Neural cell (in vitro differentiated cells): ENCODE measurements around the gene CORO2A.

Source experiments
- CTCF ChIP-seq: fragments of 450-650 bp; IDR thresholded peaks from 2 replicates; pipeline ENCODE4 v1.5.1; 2014; ENCODE audit warnings: antibody characterized with exemption, mild to moderate bottlenecking, moderate library complexity; ENCODE audit not compliant: poor library complexity, severe bottlenecking
- EZH2 ChIP-seq: fragments of 200-600, 300-800 bp; shearing (Covaris generic), sonication (generic); IDR thresholded peaks from 2 replicates; pipeline ENCODE4 v1.6.1; 2014; ENCODE audit warnings: antibody characterized with exemption, low read length, borderline replicate concordance, mild to moderate bottlenecking; ENCODE audit not compliant: insufficient read depth, poor library complexity, severe bottlenecking
- MXI1 ChIP-seq: fragments of 450-650 bp; conservative IDR thresholded peaks from 2 replicates; pipeline ENCODE4 v1.6.1; 2014; ENCODE audit warnings: antibody characterized with exemption, mild to moderate bottlenecking; ENCODE audit not compliant: poor library complexity, severe bottlenecking
- RAD21 ChIP-seq: fragments of 450-650 bp; conservative IDR thresholded peaks from 2 replicates; pipeline ENCODE4 v1.6.1; 2014; ENCODE audit warnings: antibody characterized with exemption, mild to moderate bottlenecking, moderate library complexity

- TF ChIP-seq CTCF (no peak), EZH2 (no peak), MXI1 (no peak), RAD21 (no peak)
Observed at GRCh38 chr9:98157372-98157771, 35.1 kb downstream of the CORO2A start.
